HG02759 (cell line): ENCODE results near the gene CCDC142.
A peak's percentile ranks its signal among the peaks of the same experiment; 100 is the strongest.
"Not testable (repeated sequence)": the region's sequence is repeated elsewhere in the genome, so short reads cannot be mapped to it uniquely, and the experiment has no call there.

Experiments used
- ATAC-seq: cut with Tn5 transposase; IDR thresholded peaks from one replicate; pipeline ENCODE4 v1.9.1; 2021; ENCODE audit warnings: mild to moderate bottlenecking, moderate library complexity; ENCODE audit not compliant: unreplicated experiment

CCDC142 gene

GRCh38 chr2:74447230-74447999 lies 35.4 kb downstream of the CCDC142 start:
- ATAC-seq = no peak

GRCh38 chr2:74444498-74445318 lies 38.1 kb downstream of the CCDC142 start:
- no peak for ATAC-seq

GRCh38 chr2:74442483-74443297 lies 40.1 kb downstream of the CCDC142 start:
- ATAC-seq = not testable (repeated sequence)

GRCh38 chr2:74441690-74442482 lies 40.9 kb downstream of the CCDC142 start, which contains the start of gene RTKN:
RTKN (minus strand) TSS chr2:74441937; CDS start chr2:74441816, 121 bp downstream.
- no peak for ATAC-seq

DNA sequence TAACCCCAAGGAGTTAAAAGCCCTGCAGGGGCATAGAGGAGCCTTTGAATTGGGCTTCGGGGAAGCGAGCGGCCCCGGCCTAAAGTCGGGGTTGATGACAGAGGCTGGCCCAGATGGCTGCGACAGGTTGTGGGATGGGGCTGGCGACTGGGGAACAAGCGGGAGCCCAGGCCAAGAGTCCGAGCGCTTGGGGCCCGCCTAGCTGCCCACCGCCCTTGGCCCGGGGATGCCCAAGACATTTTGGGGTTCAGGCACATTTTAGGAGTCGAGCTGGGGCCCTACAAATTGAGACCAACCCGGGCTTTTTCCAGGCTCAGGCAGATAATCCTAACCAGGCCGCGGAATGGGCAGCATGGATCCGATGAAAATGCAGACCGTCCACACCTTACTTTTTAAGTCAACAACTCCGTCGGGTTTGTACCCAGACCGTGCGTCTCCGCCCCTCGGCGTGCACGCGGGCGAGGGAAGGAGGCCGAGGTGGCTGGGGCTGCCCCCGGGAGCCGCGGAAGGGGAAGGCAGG lies 41.6 kb downstream of the CCDC142 start:
- ATAC-seq = no peak

DNA sequence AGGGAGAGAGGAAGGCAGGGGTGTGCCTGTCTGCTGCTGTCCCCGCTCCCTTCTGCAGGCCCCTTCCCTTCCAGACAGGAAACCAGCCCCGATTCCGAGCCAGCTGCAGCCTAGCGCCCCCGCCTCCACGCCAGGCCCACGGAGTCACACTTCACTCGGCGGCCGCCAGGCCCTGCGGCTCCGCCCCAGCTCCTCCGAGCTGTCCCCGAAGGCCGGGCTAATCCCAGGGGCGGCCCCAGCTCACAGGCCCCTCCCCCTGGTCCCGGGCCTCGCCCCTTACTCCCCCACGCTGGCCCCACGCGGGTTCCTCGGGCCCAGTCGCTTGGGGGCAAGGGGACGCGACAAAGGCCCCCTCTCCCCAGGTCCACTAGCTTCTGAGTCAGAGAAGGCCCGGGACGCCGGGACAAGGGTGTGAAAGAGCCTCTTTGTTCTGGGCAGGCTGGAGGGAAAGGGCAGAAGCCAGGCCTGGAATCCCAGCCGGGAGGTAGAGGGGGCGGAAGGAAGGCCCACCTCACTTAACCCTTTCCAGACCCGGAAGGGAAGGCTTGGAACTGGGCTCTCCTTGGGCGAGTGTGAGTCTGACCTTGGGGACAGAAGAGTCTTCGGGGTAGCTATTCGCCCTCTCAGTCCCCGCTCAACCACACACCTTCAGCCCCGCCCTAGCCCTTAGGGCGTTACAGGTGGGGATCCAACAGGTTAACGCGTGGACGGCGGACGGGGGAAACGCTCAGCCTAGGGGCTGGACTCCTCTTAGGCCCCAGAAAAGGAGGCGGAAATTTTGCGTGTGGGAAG lies 42.2 kb downstream of the CCDC142 start:
- peak; percentile 90 for ATAC-seq

DNA sequence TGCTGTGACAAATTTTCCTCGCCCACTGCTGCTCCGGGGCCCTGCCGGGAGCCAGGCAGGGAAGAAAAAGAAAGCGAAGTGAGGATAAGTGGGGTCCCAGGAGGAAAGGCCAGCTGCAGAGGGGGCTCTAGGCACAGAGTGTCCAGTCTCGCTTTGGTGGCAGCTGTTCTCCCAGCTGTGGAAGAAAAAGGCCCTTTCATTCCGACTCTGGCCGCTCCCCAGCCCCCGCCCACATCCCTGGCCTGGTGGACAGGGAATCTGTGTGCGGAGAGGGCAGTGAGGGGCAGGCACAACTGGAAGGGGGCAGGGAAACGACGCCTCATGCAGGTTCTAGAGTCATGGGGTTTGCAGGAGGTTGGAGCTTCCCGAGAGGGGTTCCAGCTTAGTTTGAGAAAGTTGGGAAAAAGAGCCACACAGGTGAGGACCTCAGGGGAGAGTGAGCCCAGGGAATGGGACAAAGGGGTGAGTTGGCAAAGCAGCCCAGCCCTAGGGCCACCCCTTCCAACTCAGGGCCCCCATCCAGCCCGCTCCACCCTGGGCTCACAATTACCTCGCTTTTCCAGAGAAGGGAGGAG lies 42.9 kb downstream of the CCDC142 start:
- ATAC-seq = no peak

- ATAC-seq = no peak
These were observed 43.4 kb downstream of the CCDC142 start for GRCh38 chr2:74439373-74439772.

- ATAC-seq = no peak
These were observed 44.5 kb downstream of the CCDC142 start for GRCh38 chr2:74438248-74438647.

DNA sequence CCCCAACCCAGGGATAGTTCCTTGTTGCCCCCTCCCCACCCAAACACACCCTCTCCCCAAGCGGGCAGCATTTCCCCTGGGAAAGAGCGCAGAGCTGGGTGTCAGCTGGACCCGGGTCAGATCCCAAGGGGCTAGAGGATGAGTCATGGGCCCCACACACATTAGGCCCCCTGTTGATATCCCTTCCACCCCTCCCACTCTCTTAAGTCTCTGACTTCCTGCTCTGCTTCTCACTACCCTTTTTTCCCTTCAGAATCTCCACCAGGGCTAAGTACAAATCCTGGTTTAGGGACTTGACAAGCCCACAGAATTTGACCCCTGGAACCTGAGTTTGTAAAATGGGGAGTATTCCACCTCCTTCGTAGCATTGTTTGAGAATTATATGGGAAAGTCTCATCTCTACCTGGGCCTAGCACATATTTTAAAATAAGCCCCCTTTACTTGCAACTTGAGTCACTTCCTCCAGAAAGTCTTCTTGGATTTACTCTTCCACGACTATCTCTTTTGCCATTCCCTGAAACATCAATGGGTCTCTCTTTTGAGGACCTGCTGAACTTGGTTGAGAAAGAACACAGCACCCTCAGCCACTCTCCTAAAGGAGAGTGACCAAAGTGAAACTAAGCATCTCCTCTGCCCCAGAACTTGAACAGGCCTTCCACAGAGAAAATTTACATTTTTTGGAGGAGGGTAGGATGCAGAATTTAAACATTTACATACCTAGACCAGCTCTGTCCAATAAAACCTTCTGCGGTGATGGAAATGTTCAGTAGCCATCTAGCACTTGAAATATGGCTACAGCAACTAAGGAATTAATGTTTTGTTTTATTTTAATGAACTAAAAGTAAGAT lies 45.7 kb downstream of the CCDC142 start:
- no peak for ATAC-seq

GRCh38 chr2:74436111-74436805 lies 46.5 kb downstream of the CCDC142 start:
- ATAC-seq = no peak

DNA sequence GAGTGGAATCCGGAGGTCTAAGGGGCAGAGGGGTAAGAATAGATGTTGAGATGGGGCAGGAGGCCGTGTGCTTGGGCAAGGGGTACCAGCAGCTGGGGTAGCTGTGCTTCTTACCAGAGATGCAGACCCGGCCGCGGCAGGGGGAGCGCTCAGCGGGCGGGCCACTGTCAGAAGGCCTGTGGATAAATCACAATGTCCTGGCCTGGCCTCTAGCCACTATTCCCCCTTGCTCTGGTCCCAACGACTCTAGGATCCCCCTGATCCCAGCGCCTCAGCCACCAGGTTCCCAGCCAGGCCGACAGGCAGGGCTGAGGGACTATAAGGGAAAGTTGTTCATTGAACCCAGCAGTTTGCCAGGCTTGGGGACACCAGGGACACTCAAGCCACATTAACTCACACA lies 52.3 kb downstream of the CCDC142 start:
- no peak for ATAC-seq

GRCh38 chr2:74429487-74430451 lies 53.0 kb downstream of the CCDC142 start:
- no peak for ATAC-seq

GRCh38 chr2:74428675-74429074 lies 54.1 kb downstream of the CCDC142 start:
- ATAC-seq = no peak

- ATAC-seq = no peak
These were observed 55.2 kb downstream of the CCDC142 start for GRCh38 chr2:74427551-74427950.

GRCh38 chr2:74426181-74426758 lies 56.5 kb downstream of the CCDC142 start:
- ATAC-seq = no peak
